RPMI7951 (cell line): Measurements from ENCODE around the gene PAPPA. TPM values are rescaled to one million over a fixed set of nuclear protein-coding genes. Genes with fewer than 3 reads are reported as not detected.

Experiments used
- DNase-seq: peaks from one replicate; pipeline ENCODE4 v3.0.0-alpha.2; 2012; ENCODE audit warnings: low read depth
- total RNA-seq: library from RNA; depleted of rRNA; stranded (reverse); fragments of >200 nt; shearing (Covaris generic); gene quantifications from 2 replicates; pipeline ENCODE4 v1.2.3, GENCODE V29; 2014

PAPPA gene
- total RNA-seq, 1 experiment from 2014 or later, result 0.24 TPM

- peak; percentile 15 for DNase-seq
These were observed 122.0 kb downstream of the PAPPA start for GRCh38 chr9:116275418-116276195.

GRCh38 chr9:116276196-116276493, 122.6 kb downstream of the PAPPA start:
- DNase-seq, result no peak

- DNase-seq, result no peak
These were observed 123.1 kb downstream of the PAPPA start for GRCh38 chr9:116276651-116277121.

GRCh38 chr9:116278326-116278725, 124.7 kb downstream of the PAPPA start:
- DNase-seq, result peak; percentile 41

- peak; percentile 58 for DNase-seq
These were observed 125.6 kb downstream of the PAPPA start for GRCh38 chr9:116279230-116279629.

GRCh38 chr9:116280529-116280928, 126.9 kb downstream of the PAPPA start:
- DNase-seq, result peak; percentile 25

- DNase-seq, result no peak
These were observed 129.0 kb downstream of the PAPPA start for GRCh38 chr9:116282597-116282996.

GRCh38 chr9:116284518-116284917, 130.9 kb downstream of the PAPPA start:
- no peak for DNase-seq

- no peak for DNase-seq
These were observed 131.7 kb downstream of the PAPPA start for GRCh38 chr9:116285320-116285719.

GRCh38 chr9:116286297-116286696, 132.7 kb downstream of the PAPPA start:
- no peak for DNase-seq

GRCh38 chr9:116287721-116288120, 134.1 kb downstream of the PAPPA start:
- DNase-seq, result peak; percentile 20

GRCh38 chr9:116288658-116289057, 135.1 kb downstream of the PAPPA start:
- peak; percentile 98 for DNase-seq

- DNase-seq, result no peak
These were observed 143.8 kb downstream of the PAPPA start for GRCh38 chr9:116297346-116297745.

GRCh38 chr9:116298249-116298648, 144.7 kb downstream of the PAPPA start:
- DNase-seq, result no peak

- no peak for DNase-seq
These were observed 145.3 kb downstream of the PAPPA start for GRCh38 chr9:116298878-116299391.

- DNase-seq, result no peak
These were observed 146.8 kb downstream of the PAPPA start for GRCh38 chr9:116300360-116300870.

GRCh38 chr9:116303270-116303669, 149.7 kb downstream of the PAPPA start:
- no peak for DNase-seq

GRCh38 chr9:116303886-116304538, 150.4 kb downstream of the PAPPA start:
- no peak for DNase-seq

- no peak for DNase-seq
These were observed 151.2 kb downstream of the PAPPA start for GRCh38 chr9:116304761-116305160.

GRCh38 chr9:116308076-116308475, 154.5 kb downstream of the PAPPA start:
- no peak for DNase-seq

- DNase-seq, result no peak
These were observed 156.5 kb downstream of the PAPPA start for GRCh38 chr9:116309900-116310611.

- DNase-seq, result no peak
These were observed 158.6 kb downstream of the PAPPA start for GRCh38 chr9:116312221-116312620.
